M059J (cell line): ENCODE results near the gene RASEF. TPM values are rescaled to one million over a fixed set of nuclear protein-coding genes. Genes with fewer than 3 reads are reported as not detected.
A peak's percentile ranks its signal among the peaks of the same experiment; 100 is the strongest.
"Not testable (repeated sequence)": the region's sequence is repeated elsewhere in the genome, so short reads cannot be mapped to it uniquely, and the experiment has no call there.

Experiments
- DNase-seq: peaks from one replicate; pipeline ENCODE4 v3.0.0-alpha.2; 2012; ENCODE audit warnings: low read depth
- total RNA-seq: library from RNA; depleted of rRNA; stranded (reverse); fragments of >200 nt; shearing (Covaris generic); gene quantifications from 2 replicates; pipeline ENCODE4 v1.2.3, GENCODE V29; 2014; rRNA removed

RASEF gene
- 2.5 TPM in 2 replicates for total RNA-seq

DNA sequence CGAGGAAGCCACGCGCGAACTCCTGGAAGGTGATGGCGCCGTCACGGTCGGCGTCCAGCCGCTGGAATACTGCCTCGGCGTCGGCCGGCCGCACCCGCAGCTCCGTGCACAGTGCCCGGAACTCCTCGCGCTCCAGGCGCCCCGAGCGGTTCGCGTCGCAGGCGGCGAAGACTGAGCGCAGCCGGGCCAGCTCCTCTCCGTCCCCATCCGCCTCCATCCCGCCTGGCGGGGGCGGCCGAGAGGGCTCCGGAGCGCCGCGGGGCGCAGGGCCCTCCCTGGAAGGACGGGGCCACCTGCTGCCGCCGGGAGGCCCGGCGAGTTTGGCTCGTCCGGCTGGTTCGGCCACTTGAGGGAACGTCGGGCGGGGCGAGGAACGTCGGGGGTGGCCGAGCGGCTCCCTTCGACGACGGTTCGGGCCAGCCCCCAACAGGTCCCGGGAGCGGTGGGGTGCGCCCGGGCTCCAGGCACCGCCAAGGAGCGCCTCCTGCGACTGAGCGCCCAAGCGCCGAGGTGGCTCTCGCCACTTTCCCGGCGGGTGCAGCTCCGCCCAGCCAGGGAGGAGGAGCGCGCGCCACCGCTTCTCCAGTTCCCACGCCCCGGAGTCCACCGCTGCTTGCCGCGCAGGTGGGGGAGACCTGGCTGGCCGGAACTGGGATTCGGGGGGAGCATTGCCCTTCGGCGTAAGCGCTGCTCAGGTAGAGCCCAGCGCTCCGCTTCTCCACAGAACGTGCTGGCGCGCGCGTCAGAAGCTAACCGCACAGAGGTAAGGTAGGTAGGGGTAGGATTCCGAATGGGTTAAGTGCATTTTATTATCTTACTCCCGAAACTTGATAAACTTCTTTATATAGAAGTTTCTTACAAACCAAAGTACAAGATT lies at the start of gene RASEF:
Gene RASEF, minus strand, starts transcription at position 492 of the 877 bp plus-strand sequence. Its CDS starts 275 bp downstream, at position 217.
- DNase-seq, result peak; percentile 55

DNA sequence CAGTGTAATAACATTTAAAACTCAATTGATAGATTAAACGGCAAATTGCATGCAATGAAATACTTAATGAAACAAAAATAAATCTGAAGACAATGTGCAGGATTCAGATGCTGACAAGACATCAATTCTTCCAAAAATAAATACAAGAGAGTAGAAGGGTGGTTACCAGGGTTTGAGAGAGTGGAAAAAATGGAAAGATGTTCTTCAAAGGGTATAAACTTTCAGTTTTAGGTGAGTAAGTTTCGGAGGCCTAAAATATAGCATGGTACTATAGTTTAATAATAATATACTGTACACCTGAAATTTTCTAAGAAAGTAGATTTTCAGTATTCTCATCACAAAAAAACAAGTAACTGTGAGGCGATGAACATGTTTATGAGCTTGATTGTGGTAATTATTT lies 48.2 kb upstream of the RASEF start:
- DNase-seq, result no peak

GRCh38 chr9:83109296-83109695 lies 46.4 kb upstream of the RASEF start:
- no peak for DNase-seq

GRCh38 chr9:83108208-83108607 lies 45.3 kb upstream of the RASEF start:
- DNase-seq, result no peak

DNA sequence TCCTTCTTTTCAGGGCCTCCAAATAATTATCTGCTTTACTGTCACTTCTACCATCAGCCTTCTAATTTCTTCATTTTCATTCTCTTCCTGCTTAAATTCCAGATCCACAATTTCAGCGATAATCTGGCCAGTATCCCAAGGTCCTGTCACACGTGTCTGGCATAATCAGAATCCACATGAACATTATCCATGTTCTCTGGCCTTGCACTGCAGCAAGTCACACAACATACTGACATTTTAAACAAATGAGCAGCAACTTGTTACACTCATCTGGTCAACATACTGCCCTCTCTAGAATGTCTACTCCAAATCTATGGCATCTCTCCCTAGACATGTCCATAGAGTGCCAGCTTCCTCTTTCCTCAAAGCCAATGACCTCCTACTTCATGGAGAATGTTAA lies 43.8 kb upstream of the RASEF start:
- no peak for DNase-seq

GRCh38 chr9:83106263-83106662 lies 43.3 kb upstream of the RASEF start:
- peak; percentile 22 for DNase-seq

- no peak for DNase-seq
Observed at GRCh38 chr9:83097633-83098032, 34.7 kb upstream of the RASEF start.

DNA sequence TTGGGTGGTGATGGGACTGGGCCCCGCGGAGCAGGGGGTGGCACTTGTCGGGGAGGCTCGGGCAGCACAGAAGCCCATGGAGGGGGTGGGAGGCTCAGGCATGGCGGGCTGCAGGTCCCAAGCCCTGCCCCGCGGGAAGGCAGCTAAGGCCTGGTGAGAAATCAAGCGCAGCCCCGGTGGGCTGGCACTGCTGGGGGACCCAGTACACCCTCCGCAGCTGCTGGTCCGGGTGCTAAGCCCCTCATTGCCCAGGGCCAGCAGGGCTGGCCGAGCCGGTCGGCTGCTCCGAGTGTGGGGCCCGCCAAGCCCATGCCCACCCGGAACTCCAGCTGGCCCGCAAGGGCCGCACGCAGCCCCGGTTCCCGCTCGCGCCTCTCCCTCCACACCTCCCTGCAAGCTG lies 30.4 kb upstream of the RASEF start:
- DNase-seq, result not testable (repeated sequence)

DNA sequence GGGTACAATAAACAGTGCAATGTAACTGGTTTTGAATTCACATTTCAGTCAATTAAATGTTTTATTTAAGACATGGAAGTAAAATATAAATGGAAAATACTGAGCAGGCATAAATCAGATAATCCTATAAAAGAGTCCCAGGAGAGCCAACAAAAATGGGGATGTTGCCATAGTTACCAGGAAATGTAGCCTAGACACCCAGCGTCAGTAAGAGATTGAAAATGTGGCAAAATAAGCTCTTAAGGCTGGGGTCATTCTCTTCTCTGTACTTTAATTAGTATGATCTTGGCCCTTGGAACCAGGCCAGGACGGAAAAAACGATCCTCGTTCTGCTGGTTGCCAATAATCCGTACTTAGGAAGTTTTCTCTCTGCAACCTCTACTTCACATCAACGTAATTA lies 18.9 kb upstream of the RASEF start:
- DNase-seq, result no peak

DNA sequence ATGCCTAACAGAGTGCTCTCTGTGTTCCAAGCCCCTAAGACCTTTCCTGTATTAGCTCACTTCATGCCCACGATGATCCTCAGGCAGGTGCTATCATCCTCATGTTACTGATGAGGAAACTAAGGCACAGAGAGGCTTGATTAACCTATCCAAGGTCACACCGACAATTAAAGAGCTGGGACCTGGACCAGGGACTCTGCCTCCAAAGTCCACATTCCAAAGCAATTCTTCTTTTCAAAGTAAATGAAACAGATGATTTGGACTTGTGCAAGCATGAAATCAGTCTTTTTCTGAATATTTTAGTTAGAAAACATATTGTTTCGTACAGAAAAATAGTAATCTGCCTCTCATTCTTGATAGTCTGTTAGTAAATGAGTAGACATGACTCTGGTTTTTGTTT lies 18.1 kb upstream of the RASEF start:
- no peak for DNase-seq

GRCh38 chr9:83075932-83076331 lies 13.0 kb upstream of the RASEF start:
- not testable (repeated sequence) for DNase-seq

DNA sequence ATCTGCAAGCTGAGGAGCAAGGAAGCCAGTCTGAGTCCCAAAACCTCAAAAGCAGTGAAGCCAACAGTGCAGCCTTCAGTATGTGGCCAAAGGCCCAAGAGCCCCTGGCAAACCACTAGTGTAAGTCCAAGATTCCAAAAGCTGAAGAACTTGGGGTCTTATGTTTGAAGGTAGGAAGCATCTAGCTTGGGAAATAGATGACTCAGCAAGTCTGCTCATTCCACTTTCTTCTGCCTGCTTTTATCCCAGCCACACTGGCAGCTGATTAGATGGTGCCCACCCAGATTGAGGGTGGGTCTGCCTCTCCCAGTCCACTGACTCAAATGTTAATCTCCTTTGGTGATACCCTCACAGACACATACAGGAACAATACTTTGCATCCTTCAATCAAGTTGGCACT lies 9.6 kb upstream of the RASEF start:
- not testable (repeated sequence) for DNase-seq

DNA sequence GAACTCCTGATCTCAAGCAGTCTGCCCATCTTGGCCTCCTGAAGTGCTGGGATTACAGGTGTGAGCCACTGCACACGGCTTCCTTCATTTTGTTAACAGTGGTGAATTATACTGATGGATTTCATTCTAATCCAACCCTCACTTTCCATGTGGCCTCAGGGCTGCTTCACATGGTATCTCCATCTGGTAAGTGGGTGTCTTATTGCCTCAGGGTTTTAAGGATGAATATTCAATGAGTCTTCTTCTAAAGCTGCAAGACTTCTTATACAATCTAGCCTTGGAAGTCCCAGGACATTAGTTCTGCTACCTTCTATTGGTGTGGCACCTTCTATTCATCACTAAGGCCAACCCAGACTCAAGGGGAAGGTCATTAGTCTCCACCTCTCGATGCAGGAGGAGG lies 8.7 kb upstream of the RASEF start:
- no peak for DNase-seq

- peak; percentile 24 for DNase-seq
Observed at GRCh38 chr9:83070261-83070660, 7.3 kb upstream of the RASEF start.

- no peak for DNase-seq
Observed at GRCh38 chr9:83069651-83070050, 6.7 kb upstream of the RASEF start.

- DNase-seq, result no peak
Observed at GRCh38 chr9:83068414-83068813, 5.5 kb upstream of the RASEF start.

DNA sequence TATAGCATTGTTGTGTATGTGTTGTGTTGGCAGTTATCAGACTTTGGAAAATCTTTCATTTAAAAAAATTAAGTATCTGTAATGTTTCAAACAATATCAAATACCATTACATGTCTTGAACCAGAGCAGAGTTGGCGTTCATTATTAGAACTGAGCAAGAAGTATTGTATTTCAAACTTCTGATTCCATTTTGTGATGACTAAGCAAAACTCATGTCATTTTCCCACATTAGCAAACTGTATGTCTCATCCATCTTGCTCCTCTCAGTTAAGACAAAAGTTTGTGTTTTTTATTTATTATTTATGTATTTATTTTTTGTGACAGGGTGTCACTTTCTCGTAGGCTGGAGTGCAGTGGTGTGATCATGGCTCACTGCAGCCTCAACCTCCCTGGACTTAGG lies 4.6 kb upstream of the RASEF start:
- no peak for DNase-seq

DNA sequence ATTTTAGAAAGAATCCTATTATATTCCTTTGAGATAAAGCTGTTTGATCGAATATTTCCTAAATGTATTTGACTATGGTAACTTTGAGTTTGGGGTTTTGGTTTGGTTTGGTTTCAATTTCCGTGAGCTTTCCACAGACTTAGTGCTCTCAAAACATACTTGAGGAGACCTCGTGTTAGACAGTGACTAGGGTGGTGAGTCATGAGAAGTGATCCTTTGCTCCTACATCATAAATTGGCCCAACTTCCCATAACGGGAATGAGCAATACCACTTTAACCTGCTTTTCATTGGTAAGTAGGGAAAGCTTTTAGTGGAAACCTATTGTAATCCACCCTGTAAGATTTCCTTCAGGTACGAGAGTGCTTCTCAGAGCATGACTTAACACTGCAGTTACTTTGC lies 3.8 kb upstream of the RASEF start:
- peak; percentile 90 for DNase-seq

- DNase-seq, result no peak
Observed at GRCh38 chr9:83065233-83065632, 2.3 kb upstream of the RASEF start.

DNA sequence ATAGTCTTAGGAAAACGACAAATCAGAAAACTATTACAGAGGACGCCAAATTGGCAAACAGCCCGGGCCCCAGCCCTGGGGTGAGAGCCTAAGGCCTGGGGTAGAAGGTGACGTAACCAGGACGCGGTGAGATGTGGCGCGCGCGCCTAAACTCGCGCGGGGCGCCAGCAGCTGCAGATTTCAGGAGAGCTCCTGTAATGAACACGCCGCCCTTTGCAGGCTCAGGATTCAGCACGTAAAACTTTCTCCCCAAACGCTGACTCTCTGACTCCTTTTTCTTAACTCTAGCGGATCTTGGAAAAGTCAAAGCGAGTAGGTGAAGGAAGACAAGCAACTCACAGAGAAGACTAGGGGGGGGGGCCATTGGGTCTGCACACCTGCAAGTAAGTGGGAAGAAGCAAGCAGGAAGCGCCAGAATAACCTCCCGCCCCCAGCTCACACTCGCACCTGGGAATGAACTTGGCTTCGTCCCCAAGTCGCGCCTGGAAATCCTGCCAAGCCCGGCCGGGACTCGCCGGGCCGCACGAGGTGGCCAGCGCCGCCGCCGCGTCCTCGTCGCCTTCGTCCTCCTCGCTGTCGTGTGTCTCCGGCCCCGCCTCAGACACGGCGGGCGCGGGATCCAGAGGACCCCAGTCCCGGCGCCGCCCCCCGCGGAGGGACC lies 822 bp downstream of the RASEF start:
- DNase-seq, result peak; percentile 63

DNA sequence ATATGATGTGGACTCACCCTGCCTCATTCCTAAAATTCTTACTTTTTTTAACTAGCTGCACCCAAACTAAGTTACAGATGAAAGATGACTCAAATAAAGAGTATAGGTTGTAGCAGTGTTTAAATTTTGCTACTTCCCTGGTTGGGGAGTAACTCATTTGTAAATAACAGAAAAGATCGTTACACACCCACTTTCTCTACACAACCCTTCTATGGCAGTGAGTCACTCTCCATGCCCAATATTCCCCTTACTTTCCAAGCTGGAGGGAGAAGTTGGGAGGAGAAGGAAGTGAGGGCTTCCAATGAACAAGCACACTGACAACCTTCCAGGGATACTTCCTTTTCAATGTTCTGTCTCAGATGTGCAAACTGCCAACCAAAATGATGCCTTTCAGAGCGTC lies 1.9 kb downstream of the RASEF start:
- peak; percentile 47 for DNase-seq

GRCh38 chr9:83060556-83060955 lies 2.4 kb downstream of the RASEF start:
- DNase-seq, result peak; percentile 52

DNA sequence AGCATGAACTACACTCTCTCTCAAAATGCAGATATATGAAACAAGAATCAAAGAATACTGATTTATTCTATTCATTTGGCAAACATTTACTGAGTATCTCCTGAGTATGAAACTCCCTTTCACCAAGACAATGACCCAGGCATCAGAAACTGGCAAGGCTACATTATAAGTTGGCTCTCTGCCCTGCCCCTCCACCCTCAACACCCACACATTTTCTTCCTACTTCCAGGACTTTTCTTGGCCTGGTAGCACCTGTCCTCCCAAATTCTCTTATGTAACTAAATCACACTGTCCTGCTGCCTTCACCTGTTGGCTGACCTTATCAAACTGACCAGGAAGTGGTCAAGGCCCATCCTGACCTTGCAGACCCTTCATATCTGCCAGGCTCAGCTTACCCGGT lies 3.5 kb downstream of the RASEF start:
- no peak for DNase-seq
